Natural killer cell (primary cell): Measurements from ENCODE around the gene OR10K2. TPM values are rescaled to one million over a fixed set of nuclear protein-coding genes. Genes with fewer than 3 reads are reported as not detected.
"Not testable (repeated sequence)": the region's sequence is repeated elsewhere in the genome, so short reads cannot be mapped to it uniquely, and the experiment has no call there.

Experiments
- ATAC-seq, 3 donors: fragments of 150-1000 bp in 2 of 3; fragments of 200-7000 bp in 1 of 3; cut with Tn5 transposase; 1 replicate in 1 of 3; 2 replicates in 2 of 3; pipeline ENCODE4 v1.10.0; 2021; ENCODE audit warnings: mild to moderate bottlenecking in 2 of 3, moderate library complexity in 2 of 3
- DNase-seq, 2 donors: peaks; one replicate each; pipeline versions ENCODE4 v3.0.0 to v3.0.0-alpha.2; 2013 to 2021; ENCODE audit warnings: mixed read lengths in 1 of 2
- H3K27ac ChIP-seq: one replicate; pipeline ENCODE4 v1.5.1; 2013; ENCODE audit warnings: mild to moderate bottlenecking, low read length
- H3K27me3 ChIP-seq: one replicate; pipeline ENCODE4 v1.6.1; 2013; ENCODE audit warnings: low read length; ENCODE audit not compliant: control insufficient read depth, insufficient read depth
- H3K36me3 ChIP-seq: one replicate; pipeline ENCODE4 v1.6.1; 2013; ENCODE audit warnings: low read length; ENCODE audit not compliant: control insufficient read depth, insufficient read depth
- H3K4me1 ChIP-seq: one replicate; pipeline ENCODE4 v1.6.1; 2013; ENCODE audit warnings: low read length; ENCODE audit not compliant: control insufficient read depth, insufficient read depth
- H3K4me3 ChIP-seq: one replicate; pipeline ENCODE4 v1.5.1; 2013; ENCODE audit warnings: low read length
- H3K9me3 ChIP-seq: one replicate; pipeline ENCODE4 v1.6.1; 2013; ENCODE audit warnings: low read length; ENCODE audit not compliant: control insufficient read depth, insufficient read depth
- H3K27ac Mint-ChIP-seq, 2 donors: one replicate each; pipeline ENCODE4 v1.8.0; 2022; ENCODE audit warnings: mild to moderate bottlenecking in 2 of 2, mixed read lengths in 2 of 2, moderate library complexity in 1 of 2
- H3K27me3 Mint-ChIP-seq, 2 donors: one replicate each; pipeline ENCODE4 v1.8.0; 2022; ENCODE audit warnings: low read depth in 2 of 2, mixed read lengths in 2 of 2
- H3K36me3 Mint-ChIP-seq: one replicate; pipeline ENCODE4 v1.8.0; 2022; ENCODE audit warnings: mixed read lengths
- H3K4me1 Mint-ChIP-seq, 2 donors: one replicate each; pipeline ENCODE4 v1.8.0; 2022; ENCODE audit warnings: mixed read lengths in 2 of 2
- H3K4me3 Mint-ChIP-seq: one replicate; pipeline ENCODE4 v1.8.0; 2022; ENCODE audit warnings: mild to moderate bottlenecking, moderate library complexity, mixed read lengths
- H3K9me3 Mint-ChIP-seq, 2 donors: one replicate each; pipeline ENCODE4 v1.8.0; 2022; ENCODE audit warnings: mixed read lengths in 2 of 2
- WGBS: methylation state at CpG from one replicate; pipeline ENCODE4 v1.1.7; 2013; ENCODE audit warnings: missing lambda C conversion rate; ENCODE audit not compliant: insufficient coverage; 5-methylcytosine and 5-hydroxymethylcytosine counted together
- intact Hi-C: fragments of 100-400 bp; cut with micrococcal nuclease; formaldehyde crosslinking; loops from one replicate; pipeline ENCODE4 v1.14.2; 2022
- total RNA-seq, 4 donors: library from RNA; stranded (reverse); fragments of 120-200 nt in 1 of 4; gene quantifications; one replicate each; pipeline versions ENCODE4 v1.2.3 to v1.2.4, GENCODE V29; 2013 to 2022
- TF ChIP-seq, protein P1 (sequence below): fragments of 200-600 bp; IDR thresholded peaks from one replicate; pipeline ENCODE4 v1.8.0; 2022; ENCODE audit warnings: antibody characterized with exemption

The OR10K2 gene
- total RNA-seq, 3 donors from 2014 or later (not counting 1 experiment from before 2014, with no cell fraction given): not detected

DNA sequence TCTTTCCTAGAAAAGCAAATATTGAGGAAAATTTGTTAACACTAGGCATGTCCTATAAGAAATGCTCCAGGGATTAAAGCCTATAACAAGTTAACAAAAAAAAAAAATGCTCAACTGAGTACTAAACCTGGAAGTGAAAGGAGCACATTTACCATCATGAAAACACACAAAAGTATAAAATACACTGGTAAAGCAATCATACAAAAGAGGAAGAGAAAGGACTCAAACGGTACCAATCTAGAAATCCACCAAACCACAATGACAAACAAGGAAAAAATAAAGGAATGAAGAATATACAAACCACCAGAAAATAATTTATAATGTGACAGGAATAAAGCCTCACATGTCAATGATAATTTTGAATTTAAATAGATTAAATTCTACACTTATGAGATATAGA lies 51.2 kb downstream of the OR10K2 start:
- intact Hi-C loops: no loop called here
- Mint-ChIP-seq H3K36me3 (peaks cover 20% of the 10 kb centered on the region), H3K4me1 (no peaks in the 10 kb centered on the region), H3K27ac (no peak overlapping the region), H3K9me3 (peaks cover 8 to 10% of the 10 kb centered on the region in 2 donors), H3K4me3 (no peak overlapping the region), H3K27me3 (peaks cover 37 to 75% of the 10 kb centered on the region in 2 donors)
- Histone ChIP-seq H3K36me3 (no peaks in the 10 kb centered on the region), H3K4me3 (no peak overlapping the region), H3K27me3 (peaks cover 30% of the 10 kb centered on the region), H3K4me1 (no peaks in the 10 kb centered on the region), H3K27ac (no peak overlapping the region), H3K9me3 (peaks cover 17% of the 10 kb centered on the region)
- TF ChIP-seq, protein P1, sequence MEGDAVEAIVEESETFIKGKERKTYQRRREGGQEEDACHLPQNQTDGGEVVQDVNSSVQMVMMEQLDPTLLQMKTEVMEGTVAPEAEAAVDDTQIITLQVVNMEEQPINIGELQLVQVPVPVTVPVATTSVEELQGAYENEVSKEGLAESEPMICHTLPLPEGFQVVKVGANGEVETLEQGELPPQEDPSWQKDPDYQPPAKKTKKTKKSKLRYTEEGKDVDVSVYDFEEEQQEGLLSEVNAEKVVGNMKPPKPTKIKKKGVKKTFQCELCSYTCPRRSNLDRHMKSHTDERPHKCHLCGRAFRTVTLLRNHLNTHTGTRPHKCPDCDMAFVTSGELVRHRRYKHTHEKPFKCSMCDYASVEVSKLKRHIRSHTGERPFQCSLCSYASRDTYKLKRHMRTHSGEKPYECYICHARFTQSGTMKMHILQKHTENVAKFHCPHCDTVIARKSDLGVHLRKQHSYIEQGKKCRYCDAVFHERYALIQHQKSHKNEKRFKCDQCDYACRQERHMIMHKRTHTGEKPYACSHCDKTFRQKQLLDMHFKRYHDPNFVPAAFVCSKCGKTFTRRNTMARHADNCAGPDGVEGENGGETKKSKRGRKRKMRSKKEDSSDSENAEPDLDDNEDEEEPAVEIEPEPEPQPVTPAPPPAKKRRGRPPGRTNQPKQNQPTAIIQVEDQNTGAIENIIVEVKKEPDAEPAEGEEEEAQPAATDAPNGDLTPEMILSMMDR: no peak
- no CpG with 5 or more reads among the region's 1 CpG for WGBS
- DNase-seq (no peak), ATAC-seq (no peak)

DNA sequence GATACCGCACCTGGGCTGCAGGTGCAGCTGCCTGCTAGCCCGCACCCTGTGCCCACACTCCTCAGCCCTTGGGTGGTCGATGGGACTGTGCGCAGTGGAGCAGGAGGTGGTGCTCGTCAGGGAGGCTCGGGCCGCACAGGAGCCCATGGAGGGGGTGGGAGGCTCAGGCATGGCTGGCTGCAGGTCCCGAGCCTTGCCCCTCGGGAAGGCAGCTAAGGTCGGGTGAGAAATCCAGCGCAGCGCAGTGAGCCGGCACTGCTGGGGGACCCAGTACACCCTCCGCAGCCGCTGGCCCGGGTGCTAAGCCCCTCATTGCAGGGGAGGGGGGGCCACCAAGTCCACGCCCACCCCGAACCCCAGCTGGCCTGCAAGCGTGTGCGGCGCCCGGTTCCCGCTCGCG lies 51.9 kb downstream of the OR10K2 start:
- H3K27me3 Mint-ChIP-seq: peaks cover 43 to 81% of the 10 kb centered on the region in 2 donors
- H3K27ac Mint-ChIP-seq, DNase-seq, H3K27ac ChIP-seq, H3K4me1 ChIP-seq, ATAC-seq, H3K4me3 Mint-ChIP-seq, H3K9me3 Mint-ChIP-seq, H3K4me3 ChIP-seq, H3K4me1 Mint-ChIP-seq, intact Hi-C loops, H3K36me3 ChIP-seq: not testable (repeated sequence)
- H3K36me3 Mint-ChIP-seq: peaks cover 20% of the 10 kb centered on the region
- H3K9me3 ChIP-seq: peaks cover 17% of the 10 kb centered on the region
- WGBS: 94% methylated on average over 25 of the region's 25 CpGs
- peaks cover 34% of the 10 kb centered on the region for H3K27me3 ChIP-seq

DNA sequence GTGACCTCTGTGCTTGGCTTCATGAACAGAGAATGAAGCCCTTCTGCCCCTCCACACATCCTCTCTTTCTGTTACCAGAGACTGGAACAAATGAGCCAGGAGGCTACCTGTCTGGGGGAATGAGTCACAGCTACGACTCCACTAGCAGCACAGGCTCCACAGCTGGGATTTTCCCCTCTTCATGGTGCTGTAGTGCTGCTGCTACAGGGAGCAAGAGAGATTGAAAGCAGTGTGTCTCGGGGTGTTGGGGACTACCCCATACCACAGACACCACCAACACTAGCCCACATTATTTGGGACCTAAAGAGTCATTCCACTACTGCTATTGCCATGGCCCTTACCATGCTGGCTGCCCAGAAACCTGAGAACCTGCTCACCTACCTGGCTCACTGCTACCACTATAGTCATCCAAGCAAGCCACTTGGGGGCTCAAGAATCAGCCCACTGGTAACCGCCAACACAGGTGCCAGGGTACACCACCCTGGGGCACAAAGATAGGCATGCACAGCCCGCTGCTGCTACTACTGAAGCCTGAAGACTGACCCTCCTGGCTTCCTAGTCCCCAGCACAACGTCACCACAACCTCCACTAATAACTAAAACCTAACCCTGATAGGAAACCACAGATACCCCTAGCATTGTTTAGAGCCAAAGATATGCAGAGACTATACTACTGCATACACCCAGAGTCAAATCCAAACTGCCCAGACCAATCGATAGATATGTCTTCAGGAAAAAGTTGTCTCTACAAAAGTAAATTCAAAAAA lies 54.7 kb downstream of the OR10K2 start:
- DNase-seq: no peak
- H3K36me3 Mint-ChIP-seq: peaks cover 14% of the 10 kb centered on the region
- peaks cover 8 to 10% of the 10 kb centered on the region in 2 donors for H3K9me3 Mint-ChIP-seq
- H3K36me3 ChIP-seq: no peaks in the 10 kb centered on the region
- intact Hi-C loops: no loop called here
- H3K27ac Mint-ChIP-seq: no peak overlapping the region
- peaks cover 39 to 82% of the 10 kb centered on the region in 2 donors for H3K27me3 Mint-ChIP-seq
- H3K27ac ChIP-seq: no peak overlapping the region
- H3K4me3 ChIP-seq: no peak overlapping the region
- H3K27me3 ChIP-seq: peaks cover 39% of the 10 kb centered on the region
- peak in 2 of 3 donors; percentile 10 to 55 for ATAC-seq
- 70% methylated on average over 6 of the region's 6 CpGs for WGBS
- peaks cover 17% of the 10 kb centered on the region for H3K9me3 ChIP-seq
- TF ChIP-seq, protein P1: no peak
- no peak overlapping the region for H3K4me3 Mint-ChIP-seq
- peaks cover 8 to 9% of the 10 kb centered on the region in 2 donors for H3K4me1 Mint-ChIP-seq
- H3K4me1 ChIP-seq: peaks cover 3% of the 10 kb centered on the region

Other genes starting within 250 kb of the OR10K2 start
- gene CD1D, start 245.3 kb downstream of the OR10K2 start, total RNA-seq: 1 to 10 TPM in 1 of 3 donors, under 1 TPM in 2; 0.48 to 1.5 (median 0.52) TPM
- not detected for gene CD1A, start 171.8 kb downstream of the OR10K2 start, total RNA-seq
- gene CD1C, start 136.3 kb downstream of the OR10K2 start, total RNA-seq: 1 to 10 TPM in 2 of 3 donors, not detected in 1; 1.2 to 4.6 TPM
- not detected for gene CD1B, start 94.7 kb downstream of the OR10K2 start, total RNA-seq
- gene CD1E, start 72.3 kb downstream of the OR10K2 start, total RNA-seq: under 1 TPM in 1 of 3 donors, not detected in 2; 0.73 TPM
- gene OR10T2, start 26.8 kb downstream of the OR10K2 start, total RNA-seq: not detected
- not detected for gene OR10K1, start 35.6 kb upstream of the OR10K2 start, total RNA-seq
- gene OR10R2, start 46.0 kb upstream of the OR10K2 start, total RNA-seq: not detected
- not detected for gene OR6Y1, start 128.2 kb upstream of the OR10K2 start, total RNA-seq
- not detected for gene OR6P1, start 144.3 kb upstream of the OR10K2 start, total RNA-seq
- not detected for gene OR10X1, start 153.7 kb upstream of the OR10K2 start, total RNA-seq
- gene OR10Z1, start 179.0 kb upstream of the OR10K2 start, total RNA-seq: not detected